SKM-1 treated with dmso at 0.1 percent for 144 hours (cell line): ENCODE data around the gene HINT2.

ENCODE experiments used
- DNase-seq: peaks from one replicate; lab custom pipeline; 2025; ENCODE audit not compliant: unreplicated experiment; lab: John Stamatoyannopoulos, UW

Gene HINT2

GRCh38 chr9:35812025-35812602 is 2.7 kb downstream of the HINT2 start, which contains the start of gene SPAG8:
TSS of gene SPAG8 (minus strand) at chr9:35812262. CDS start at chr9:35812147, 115 bp downstream.
- DNase-seq, result peak; percentile 97

- no peak for DNase-seq
These were observed 3.3 kb downstream of the HINT2 start for GRCh38 chr9:35811381-35812024.

DNA sequence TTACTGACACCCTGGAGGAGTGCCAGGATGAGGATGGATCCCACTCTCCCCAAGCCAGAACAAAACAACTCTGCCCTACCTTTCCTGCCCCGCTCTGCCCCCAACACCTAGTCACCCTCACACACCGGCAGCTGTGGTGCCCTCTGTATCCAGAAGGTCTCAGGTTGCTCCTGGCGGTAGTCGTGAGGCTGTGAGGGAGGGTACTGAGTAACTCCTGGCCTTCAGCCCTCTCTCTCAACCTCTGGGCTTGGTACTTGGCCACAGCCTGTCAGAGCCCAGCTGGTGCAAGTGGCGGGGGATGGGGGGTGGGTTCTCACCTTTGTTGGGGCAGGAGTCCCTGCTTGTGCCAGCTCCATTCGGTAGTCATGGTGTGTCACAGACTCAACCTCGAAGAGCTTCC is 4.7 kb downstream of the HINT2 start:
- no peak for DNase-seq

GRCh38 chr9:35808433-35808832 is 6.4 kb downstream of the HINT2 start:
- DNase-seq, result no peak

GRCh38 chr9:35806101-35806500 is 8.7 kb downstream of the HINT2 start:
- no peak for DNase-seq

DNA sequence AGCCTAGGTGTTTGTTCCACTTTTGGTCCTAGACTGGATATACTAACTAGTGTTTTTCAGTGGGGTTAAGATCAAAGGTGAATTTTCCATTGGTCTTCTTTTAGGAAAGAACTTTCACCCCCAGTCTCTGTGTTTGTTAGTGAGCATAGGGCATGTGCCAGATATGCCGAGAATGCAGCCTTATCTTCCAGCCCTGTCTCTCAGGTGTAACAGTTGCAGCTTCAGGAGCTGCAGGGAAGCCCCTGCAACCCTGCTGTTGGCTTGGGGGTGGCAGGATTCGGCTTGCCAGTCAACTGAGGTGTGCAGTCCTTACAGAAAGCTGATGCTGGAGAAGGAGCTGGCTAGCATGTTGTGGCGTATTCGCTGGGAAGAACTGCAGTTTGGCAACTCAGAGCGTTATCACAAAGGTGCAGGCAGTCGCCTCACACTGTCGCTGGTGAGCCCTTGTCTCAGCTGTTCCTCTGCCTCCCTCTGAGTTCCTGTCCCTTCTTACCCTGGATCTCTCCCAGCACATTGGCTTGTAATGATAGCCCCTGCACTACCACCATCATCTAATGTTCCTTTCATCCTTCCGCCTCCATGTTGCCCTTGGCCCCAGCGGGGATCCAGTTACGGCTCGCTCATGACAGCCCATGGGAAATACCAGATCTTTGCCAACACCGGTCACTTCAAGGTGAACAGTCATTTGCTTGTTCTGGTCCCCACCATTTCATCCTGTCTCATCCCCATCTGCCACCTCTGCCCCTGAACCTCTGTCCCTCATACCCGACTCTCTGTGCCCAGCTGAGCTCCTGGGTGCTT is 13.3 kb downstream of the HINT2 start:
- no peak for DNase-seq

DNA sequence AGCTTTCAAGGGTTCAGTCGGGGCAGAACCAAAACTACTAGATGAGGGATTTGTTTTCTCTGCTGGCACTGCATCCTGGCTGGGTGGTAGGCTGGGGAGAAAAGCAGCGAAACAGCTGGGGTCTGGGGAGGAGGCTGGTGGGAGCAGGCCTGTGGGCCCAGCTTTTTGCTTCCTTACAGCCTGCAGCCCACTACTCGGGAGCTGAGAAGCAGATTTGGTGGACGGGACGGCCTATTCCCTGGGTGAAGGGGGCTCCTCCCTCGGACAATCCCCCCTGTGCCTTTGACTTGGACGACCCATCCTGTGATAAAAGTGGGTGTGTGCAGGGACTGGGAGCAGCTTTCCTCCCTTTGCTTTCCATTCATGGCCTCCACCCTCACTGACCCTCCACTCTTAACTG is 14.3 kb downstream of the HINT2 start:
- DNase-seq, result no peak

GRCh38 chr9:35798658-35799374 is 16.0 kb downstream of the HINT2 start:
- DNase-seq, result no peak

DNA sequence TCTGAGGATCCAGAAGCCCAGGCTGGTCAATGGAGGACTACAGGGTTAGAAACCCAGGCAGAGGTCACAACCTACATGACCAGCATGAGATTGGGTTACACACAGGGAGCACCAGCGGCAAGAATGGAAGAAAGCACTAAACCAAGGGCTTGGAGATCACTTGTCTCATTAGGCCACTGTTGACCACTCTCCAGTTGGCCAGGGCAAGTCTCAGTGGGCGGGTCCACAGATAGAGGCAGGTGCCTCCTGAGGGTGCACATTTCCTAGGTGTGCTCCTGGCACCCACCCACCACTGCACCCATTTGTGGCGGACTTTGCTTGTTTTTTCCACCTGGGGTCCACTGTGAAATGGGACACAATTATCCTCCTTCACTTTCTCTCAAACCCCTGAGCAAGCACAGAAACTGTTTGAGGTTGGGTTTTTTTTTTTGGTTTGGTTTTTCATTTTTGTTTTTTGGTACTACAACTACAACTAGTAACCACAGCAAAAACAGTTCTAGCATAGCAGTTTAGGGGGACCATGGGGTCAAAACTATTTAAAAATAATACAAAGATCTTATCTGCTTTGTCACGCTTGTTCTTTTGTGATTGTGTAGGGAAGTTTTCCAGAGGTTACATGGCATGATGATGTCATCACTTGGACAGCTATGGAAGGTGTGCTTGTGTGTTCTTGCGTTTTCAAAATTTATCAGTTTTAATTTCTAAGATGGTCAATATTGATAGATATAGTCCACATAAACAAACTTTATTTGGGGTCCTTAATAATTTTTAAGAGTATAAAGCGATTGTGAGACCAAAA is 17.3 kb downstream of the HINT2 start:
- DNase-seq, result no peak

GRCh38 chr9:35795695-35796094 is 19.1 kb downstream of the HINT2 start:
- DNase-seq, result no peak

DNA sequence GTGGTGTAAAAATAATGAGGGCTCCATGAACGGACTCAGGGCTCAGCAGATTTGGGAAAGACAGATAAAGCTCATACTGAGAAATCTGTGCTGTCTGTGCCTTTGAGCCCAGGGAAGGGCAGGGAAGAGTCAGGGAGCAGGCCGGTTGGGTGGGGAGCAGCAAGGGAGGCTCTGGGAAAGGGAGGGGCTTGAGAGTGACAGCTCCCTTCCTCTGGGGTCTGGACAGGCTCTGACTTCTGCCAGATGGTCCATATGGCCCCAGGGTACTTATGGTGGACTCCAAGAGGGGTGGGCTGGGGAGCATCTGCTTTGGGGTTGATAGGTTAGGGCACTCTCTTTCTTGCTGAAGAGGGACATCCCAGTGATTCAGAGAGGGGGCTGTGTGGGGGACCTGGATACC is 21.4 kb downstream of the HINT2 start:
- DNase-seq, result no peak

GRCh38 chr9:35792826-35793225 is 22.0 kb downstream of the HINT2 start:
- DNase-seq, result no peak

- no peak for DNase-seq
These were observed 22.6 kb downstream of the HINT2 start for GRCh38 chr9:35792024-35792813.

DNA sequence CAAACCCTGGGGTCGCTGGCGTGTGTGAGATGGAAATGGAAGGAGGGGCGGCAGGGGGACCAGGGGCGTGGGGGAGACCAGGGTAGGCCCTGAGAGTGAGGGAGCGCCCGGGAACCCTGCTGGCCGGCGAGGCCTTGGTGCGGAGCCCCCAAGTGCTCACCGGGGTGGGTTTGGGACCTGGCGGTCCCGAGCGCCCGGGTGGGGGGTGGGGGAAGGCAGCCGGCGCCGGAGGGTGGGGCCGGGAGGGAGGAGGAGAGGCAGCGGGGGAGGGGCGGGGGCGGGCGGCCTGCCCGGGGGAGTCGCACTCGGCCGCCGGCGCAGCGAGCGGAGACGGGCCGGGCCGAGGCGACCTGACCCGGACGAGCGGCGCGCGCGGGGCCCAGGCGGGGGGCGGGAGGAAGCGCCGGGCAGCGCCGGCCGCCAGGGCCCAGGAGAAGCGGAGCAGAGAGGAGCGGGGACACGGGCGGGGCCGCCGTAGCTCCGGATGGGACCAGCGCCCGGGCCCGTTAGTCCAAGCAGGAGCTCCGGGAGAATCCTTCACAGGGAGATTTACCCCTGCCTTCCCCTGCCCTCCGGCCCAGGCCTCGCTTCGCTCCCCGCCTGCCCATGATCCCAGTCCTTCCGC is 23.4 kb downstream of the HINT2 start, which contains the start of gene NPR2:
NPR2 (plus strand) TSS at position 295 of the 625 bp plus-strand sequence. CDS start 818 bp downstream, outside the sequence.
- DNase-seq, result no peak

GRCh38 chr9:35790385-35791296 is 24.2 kb downstream of the HINT2 start:
- peak; percentile 45 for DNase-seq

DNA sequence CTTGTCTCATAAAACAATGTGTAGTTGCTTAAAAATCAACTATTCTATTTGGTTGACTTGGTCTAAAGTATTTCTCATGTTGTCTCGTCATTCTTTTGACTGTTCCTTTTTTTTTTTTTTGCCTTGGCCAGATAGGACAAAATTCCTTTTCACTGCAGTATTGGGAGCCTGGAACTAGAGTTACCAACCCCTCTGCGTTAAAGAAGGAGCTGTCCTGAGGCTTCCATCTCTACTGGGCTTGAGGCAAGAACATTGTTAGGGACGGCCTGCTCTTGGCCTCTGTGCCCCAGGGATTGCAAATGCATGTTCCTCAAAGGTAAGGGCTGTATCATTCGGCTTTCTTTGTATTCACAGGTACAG is 24.8 kb downstream of the HINT2 start:
- no peak for DNase-seq

DNA sequence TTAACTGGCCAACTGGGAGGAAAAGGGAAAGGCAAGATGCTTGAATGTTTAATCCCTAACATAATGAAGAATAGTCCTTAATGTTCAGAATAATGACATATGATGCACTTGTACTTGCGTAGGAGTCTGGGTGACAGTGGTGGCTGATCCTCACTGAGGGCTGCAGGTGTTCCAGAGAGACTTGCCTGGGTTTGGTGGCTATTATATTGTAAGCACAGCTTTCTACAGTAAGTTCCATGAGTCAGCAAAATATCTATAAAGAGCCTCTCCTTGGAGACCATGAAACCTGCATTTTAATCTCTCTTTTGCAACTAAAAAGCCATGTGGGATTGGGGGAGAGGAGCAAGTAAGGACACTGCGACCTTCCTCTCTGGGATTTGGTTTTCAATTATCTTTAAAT is 25.3 kb downstream of the HINT2 start:
- no peak for DNase-seq

GRCh38 chr9:35783418-35783817 is 31.4 kb downstream of the HINT2 start:
- no peak for DNase-seq
